Measurements from ENCODE around the gene RCAN2. TPM values are rescaled to one million over a fixed set of nuclear protein-coding genes. Genes with fewer than 3 reads are reported as not detected.

Gene RCAN2
- polyA plus RNA-seq, 1 donor from 2014 or later: 37.4 TPM

- no peak overlapping the region for H3K4me2 ChIP-seq (ENCODE audit: low read length)
- no peaks in the 10 kb centered on the region for H3F3A ChIP-seq (ENCODE audit: insufficient read depth, low read length, poor library complexity, severe bottlenecking)
- no peak overlapping the region for H3K27ac ChIP-seq (ENCODE audit: low read length)
- H3K27me3 ChIP-seq (ENCODE audit: insufficient read depth, low read depth, low read length): no peaks in the 10 kb centered on the region
- no peaks in the 10 kb centered on the region for H3K36me3 ChIP-seq (ENCODE audit: insufficient read depth, low read length)
- no peaks in the 10 kb centered on the region for H3K9me3 ChIP-seq (ENCODE audit: low read length)
- H2AFZ ChIP-seq (ENCODE audit: low read depth, low read length): no peak overlapping the region
- H3K4me3 ChIP-seq (ENCODE audit: low read length): no peak overlapping the region
- H3K9ac ChIP-seq (ENCODE audit: low read length): no peak overlapping the region
- no peaks in the 10 kb centered on the region for H3K79me2 ChIP-seq (replicated peaks; ENCODE audit: insufficient read depth, low read length)
- no peaks in the 10 kb centered on the region for H3K9me2 ChIP-seq (ENCODE audit: insufficient read depth, low read length)
- no peaks in the 10 kb centered on the region for H4K20me1 ChIP-seq (ENCODE audit: insufficient read depth)
- TF ChIP-seq RAD21 (conservative IDR thresholded peaks at IDR 0.05): no peak
- TF ChIP-seq EZH2 (IDR thresholded peaks at IDR 0.05; ENCODE audit: borderline replicate concordance, insufficient read depth, low read length, poor library complexity, severe bottlenecking): no peak
- TF ChIP-seq SMC3 (conservative IDR thresholded peaks at IDR 0.05; ENCODE audit: poor library complexity): no peak
- TF ChIP-seq CTCF (IDR thresholded peaks at IDR 0.05; ENCODE audit: poor library complexity, severe bottlenecking): no peak
- TF ChIP-seq MXI1 (conservative IDR thresholded peaks at IDR 0.05; ENCODE audit: poor library complexity, severe bottlenecking): no peak
- TF ChIP-seq TAF1 (IDR thresholded peaks at IDR 0.05; ENCODE audit: low read depth): no peak
These were observed 140.5 kb downstream of the RCAN2 start for GRCh38 chr6:46350714-46351113.

DNA sequence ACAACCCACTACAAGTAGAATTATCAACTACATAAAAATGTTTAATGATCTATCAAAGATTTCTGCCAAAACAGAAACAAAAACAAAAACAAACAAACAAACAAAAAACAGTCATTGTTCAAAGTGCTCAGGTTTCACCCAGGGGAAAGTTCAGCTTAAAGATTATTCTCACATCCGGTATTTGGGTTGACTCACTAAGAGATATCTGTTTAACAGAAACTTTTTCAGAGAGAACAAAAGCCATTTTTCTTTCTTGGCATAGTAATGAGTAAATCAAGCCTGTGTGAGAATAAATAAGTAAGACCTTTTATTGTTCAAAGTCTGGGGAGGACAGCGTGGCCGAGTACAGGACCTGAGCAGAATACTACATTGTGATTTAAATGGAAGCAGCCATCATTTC lies 143.6 kb downstream of the RCAN2 start:
- no peaks in the 10 kb centered on the region for H3K27me3 ChIP-seq (ENCODE audit: insufficient read depth, low read depth, low read length)
- H3K9me2 ChIP-seq (ENCODE audit: insufficient read depth, low read length): no peaks in the 10 kb centered on the region
- TF ChIP-seq MXI1 (conservative IDR thresholded peaks at IDR 0.05; ENCODE audit: poor library complexity, severe bottlenecking): no peak
- no peaks in the 10 kb centered on the region for H4K20me1 ChIP-seq (ENCODE audit: insufficient read depth)
- no peaks in the 10 kb centered on the region for H3K36me3 ChIP-seq (ENCODE audit: insufficient read depth, low read length)
- H3K9me3 ChIP-seq (ENCODE audit: low read length): no peaks in the 10 kb centered on the region
- H3K9ac ChIP-seq (ENCODE audit: low read length): no peak overlapping the region
- no peak overlapping the region for H3K27ac ChIP-seq (ENCODE audit: low read length)
- no peak overlapping the region for H3K4me3 ChIP-seq (ENCODE audit: low read length)
- no peaks in the 10 kb centered on the region for H3K79me2 ChIP-seq (replicated peaks; ENCODE audit: insufficient read depth, low read length)
- no peaks in the 10 kb centered on the region for H3F3A ChIP-seq (ENCODE audit: insufficient read depth, low read length, poor library complexity, severe bottlenecking)
- no peak overlapping the region for H2AFZ ChIP-seq (ENCODE audit: low read depth, low read length)
- no peak overlapping the region for H3K4me2 ChIP-seq (ENCODE audit: low read length)

DNA sequence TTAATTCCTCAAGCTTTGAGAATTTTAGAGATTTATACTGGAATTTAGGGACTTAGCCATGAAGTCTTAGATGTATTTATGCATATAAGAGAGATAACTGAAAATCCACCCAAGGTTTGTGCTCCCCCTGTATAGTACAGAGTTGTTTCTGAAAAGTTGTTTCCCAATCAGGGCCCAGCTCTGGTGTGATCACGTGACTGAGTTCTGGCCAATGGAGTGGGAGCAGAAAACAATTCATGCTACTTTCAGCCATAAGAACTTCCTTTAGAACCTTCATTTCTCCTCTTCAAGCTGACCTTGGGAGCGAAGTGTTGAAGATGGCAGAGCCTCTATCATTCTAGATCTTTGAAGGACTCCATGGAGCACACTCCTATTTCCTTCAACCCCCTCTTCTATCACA lies 151.0 kb downstream of the RCAN2 start:
- no peaks in the 10 kb centered on the region for H3F3A ChIP-seq (ENCODE audit: insufficient read depth, low read length, poor library complexity, severe bottlenecking)
- H4K20me1 ChIP-seq (ENCODE audit: insufficient read depth): no peaks in the 10 kb centered on the region
- no peak overlapping the region for H3K27ac ChIP-seq (ENCODE audit: low read length)
- no peak overlapping the region for H3K4me2 ChIP-seq (ENCODE audit: low read length)
- no peak overlapping the region for H3K9ac ChIP-seq (ENCODE audit: low read length)
- H3K36me3 ChIP-seq (ENCODE audit: insufficient read depth, low read length): no peaks in the 10 kb centered on the region
- no peak overlapping the region for H3K4me3 ChIP-seq (ENCODE audit: low read length)
- no peak overlapping the region for H2AFZ ChIP-seq (ENCODE audit: low read depth, low read length)
- no peaks in the 10 kb centered on the region for H3K9me2 ChIP-seq (ENCODE audit: insufficient read depth, low read length)
- no peaks in the 10 kb centered on the region for H3K9me3 ChIP-seq (ENCODE audit: low read length)
- H3K79me2 ChIP-seq (replicated peaks; ENCODE audit: insufficient read depth, low read length): no peaks in the 10 kb centered on the region
- TF ChIP-seq TAF1 (IDR thresholded peaks at IDR 0.05; ENCODE audit: low read depth) (no peak), SMC3 (conservative IDR thresholded peaks at IDR 0.05; ENCODE audit: poor library complexity) (no peak), EP300 (conservative IDR thresholded peaks at IDR 0.05; ENCODE audit: poor library complexity, severe bottlenecking) (no peak), REST (IDR thresholded peaks at IDR 0.05; ENCODE audit: borderline replicate concordance) (no peak), MXI1 (conservative IDR thresholded peaks at IDR 0.05; ENCODE audit: poor library complexity, severe bottlenecking) (no peak), RAD21 (conservative IDR thresholded peaks at IDR 0.05) (no peak), CTCF (IDR thresholded peaks at IDR 0.05; ENCODE audit: poor library complexity, severe bottlenecking) (no peak), EZH2 (IDR thresholded peaks at IDR 0.05; ENCODE audit: borderline replicate concordance, insufficient read depth, low read length, poor library complexity, severe bottlenecking) (no peak), POLR2AphosphoS5 (IDR thresholded peaks at IDR 0.05) (no peak)
- no peaks in the 10 kb centered on the region for H3K27me3 ChIP-seq (ENCODE audit: insufficient read depth, low read depth, low read length)
